GM12865 (cell line): ENCODE results near the gene DPH2.

Experiments
- DNase-seq: peaks from one replicate; pipeline ENCODE4 v3.0.0; 2010; ENCODE audit warnings: low read depth
- H3K4me3 ChIP-seq: 2 replicates; pipeline ENCODE4 v1.5.1; 2011; ENCODE audit warnings: mild to moderate bottlenecking, low read depth, low read length, control low read depth
- TF ChIP-seq, protein P1 (sequence below): IDR thresholded peaks from 2 replicates; pipeline ENCODE4 v1.5.1; 2011; ENCODE audit warnings: low read length, control low read depth, low read depth, inconsistent platforms; ENCODE audit not compliant: insufficient read depth; ENCODE audit errors: missing control alignments

DPH2 gene

DNA sequence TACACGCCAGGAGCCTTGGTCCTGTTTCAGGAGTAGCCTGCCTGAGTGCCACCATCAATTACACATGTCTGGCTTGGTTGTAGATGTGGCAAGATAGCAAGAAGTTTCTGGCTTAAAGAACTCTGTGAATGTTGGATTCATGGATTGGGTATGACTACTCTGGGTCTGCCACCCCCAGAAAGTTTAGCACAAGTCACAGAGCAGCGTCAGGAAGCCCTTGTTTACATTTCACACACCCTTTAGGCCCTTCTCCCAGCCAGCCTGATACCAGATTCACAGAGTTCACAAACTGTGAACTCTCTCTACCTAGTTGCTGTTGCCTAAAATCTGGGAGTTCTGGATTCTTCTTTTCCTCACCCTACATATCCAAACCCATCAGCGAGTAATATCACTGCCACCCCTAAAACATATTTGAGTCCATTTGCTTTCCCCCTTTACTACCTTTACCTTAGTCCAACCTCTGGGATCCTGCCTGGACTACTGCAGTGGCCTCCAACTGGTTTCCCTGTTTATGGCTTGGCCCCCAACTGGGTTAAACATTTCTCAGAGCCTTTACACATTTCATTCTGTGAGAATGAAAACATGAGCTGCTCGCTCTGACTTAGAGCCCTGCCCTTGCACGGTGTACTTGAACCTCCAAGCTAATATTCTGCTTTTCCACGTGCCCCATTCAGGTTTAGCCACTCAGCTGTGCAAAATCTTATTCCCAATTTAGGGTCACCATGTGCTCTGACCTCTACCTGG, 17.5 kb downstream of the DPH2 start:
- no peak for DNase-seq
- TF ChIP-seq, protein P1, sequence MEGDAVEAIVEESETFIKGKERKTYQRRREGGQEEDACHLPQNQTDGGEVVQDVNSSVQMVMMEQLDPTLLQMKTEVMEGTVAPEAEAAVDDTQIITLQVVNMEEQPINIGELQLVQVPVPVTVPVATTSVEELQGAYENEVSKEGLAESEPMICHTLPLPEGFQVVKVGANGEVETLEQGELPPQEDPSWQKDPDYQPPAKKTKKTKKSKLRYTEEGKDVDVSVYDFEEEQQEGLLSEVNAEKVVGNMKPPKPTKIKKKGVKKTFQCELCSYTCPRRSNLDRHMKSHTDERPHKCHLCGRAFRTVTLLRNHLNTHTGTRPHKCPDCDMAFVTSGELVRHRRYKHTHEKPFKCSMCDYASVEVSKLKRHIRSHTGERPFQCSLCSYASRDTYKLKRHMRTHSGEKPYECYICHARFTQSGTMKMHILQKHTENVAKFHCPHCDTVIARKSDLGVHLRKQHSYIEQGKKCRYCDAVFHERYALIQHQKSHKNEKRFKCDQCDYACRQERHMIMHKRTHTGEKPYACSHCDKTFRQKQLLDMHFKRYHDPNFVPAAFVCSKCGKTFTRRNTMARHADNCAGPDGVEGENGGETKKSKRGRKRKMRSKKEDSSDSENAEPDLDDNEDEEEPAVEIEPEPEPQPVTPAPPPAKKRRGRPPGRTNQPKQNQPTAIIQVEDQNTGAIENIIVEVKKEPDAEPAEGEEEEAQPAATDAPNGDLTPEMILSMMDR, result no peak
- no peak overlapping the region for H3K4me3 ChIP-seq

DNA sequence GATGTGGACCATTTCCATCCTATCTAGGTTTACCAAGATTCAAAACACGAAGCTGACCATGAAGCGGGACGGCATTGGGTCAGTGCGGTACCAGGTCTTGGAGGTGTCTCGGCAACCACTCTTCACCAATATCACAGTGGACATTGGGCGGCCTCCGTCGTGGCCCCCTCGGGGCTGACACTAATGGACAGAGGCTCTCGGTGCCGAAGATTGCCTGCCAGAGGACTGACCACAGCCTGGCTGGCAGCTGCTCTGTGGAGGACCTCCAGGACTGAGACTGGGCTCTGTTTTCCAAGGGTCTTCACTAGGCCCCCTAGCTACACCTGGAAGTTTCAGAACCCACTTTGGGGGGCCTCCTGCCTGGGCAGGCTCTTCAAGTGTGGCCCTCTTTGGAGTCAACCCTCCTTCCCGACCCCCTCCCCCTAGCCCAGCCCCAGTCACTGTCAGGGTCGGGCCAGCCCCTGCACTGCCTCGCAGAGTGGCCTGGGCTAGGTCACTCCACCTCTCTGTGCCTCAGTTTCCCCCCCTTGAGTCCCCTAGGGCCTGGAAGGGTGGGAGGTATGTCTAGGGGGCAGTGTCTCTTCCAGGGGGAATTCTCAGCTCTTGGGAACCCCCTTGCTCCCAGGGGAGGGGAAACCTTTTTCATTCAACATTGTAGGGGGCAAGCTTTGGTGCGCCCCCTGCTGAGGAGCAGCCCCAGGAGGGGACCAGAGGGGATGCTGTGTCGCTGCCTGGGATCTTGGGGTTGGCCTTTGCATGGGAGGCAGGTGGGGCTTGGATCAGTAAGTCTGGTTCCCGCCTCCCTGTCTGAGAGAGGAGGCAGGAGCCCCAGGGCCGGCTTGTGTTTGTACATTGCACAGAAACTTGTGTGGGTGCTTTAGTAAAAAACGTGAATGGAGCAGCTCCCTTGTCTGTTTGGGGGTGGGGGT, 20.7 kb downstream of the DPH2 start:
- peak overlapping the region; percentile 62 for H3K4me3 ChIP-seq
- no peak for DNase-seq
- TF ChIP-seq, protein P1, result no peak

DNA sequence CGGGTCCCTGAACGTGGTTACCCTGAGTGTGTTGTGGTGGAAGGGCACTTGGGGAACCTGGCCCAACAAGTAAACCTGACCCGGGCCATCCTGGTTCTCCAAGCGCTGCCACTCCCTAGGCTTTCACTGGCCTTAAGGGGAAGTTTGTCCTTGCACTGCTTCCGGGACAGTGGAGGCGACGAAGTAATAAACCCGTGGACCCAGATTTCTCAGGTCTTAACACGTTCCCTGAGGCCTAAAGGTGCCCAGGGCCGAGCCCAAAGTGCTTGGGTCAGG, 21.3 kb downstream of the DPH2 start:
- TF ChIP-seq, protein P1, result no peak
- peak overlapping the region; percentile 62 for H3K4me3 ChIP-seq
- no peak for DNase-seq

DNA sequence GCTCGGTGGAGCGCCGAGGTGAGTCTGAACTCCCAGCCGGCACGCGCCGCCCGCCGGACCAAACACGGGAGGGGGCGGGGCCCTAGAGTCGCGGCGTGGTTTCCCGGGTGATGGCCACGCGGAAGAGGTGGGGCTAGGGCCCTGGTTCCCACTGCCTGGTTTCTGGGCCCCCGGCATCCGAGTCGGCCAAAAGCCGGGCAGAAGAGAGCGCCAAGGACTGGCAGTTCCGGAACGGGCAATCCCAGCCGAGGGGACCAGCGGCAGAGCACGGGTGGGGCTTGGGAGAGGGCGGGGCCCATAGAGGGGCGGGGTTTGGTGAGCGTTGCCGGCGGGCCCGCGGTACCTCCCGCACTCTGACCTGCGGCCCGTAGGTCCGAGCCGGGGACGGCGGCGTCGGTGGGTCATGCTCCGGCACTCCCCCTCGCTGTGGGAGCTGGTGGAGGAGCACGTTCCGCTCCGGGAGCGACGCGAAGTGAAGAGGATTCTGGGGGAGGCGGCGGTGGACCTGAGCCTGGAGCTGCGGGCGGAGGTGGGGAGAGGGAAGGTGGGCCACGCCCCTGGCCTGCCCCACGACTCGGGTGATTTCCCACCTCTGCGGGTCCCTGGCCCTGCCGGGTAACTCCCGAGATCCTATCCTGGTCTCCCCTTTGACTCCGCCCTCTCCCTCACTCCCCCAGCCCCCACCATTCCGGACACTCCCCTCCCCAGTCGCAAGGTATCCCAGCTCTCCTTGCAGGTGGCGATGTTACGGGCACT, 21.8 kb downstream of the DPH2 start, which contains the start of gene CCDC24:
Gene CCDC24, plus strand, starts transcription at position 124 of the 756 bp plus-strand sequence. Its CDS starts 280 bp downstream, at position 404.
- peak; percentile 85 for DNase-seq
- peak within 1 kb of the TSS; percentile 62 for H3K4me3 ChIP-seq
- TF ChIP-seq, protein P1, result no peak

- TF ChIP-seq, protein P1, result no peak
- DNase-seq, result no peak
- H3K4me3 ChIP-seq, result peak overlapping the region; percentile 62
Observed at GRCh38 chr1:43992232-43992995, 22.6 kb downstream of the DPH2 start.

DNA sequence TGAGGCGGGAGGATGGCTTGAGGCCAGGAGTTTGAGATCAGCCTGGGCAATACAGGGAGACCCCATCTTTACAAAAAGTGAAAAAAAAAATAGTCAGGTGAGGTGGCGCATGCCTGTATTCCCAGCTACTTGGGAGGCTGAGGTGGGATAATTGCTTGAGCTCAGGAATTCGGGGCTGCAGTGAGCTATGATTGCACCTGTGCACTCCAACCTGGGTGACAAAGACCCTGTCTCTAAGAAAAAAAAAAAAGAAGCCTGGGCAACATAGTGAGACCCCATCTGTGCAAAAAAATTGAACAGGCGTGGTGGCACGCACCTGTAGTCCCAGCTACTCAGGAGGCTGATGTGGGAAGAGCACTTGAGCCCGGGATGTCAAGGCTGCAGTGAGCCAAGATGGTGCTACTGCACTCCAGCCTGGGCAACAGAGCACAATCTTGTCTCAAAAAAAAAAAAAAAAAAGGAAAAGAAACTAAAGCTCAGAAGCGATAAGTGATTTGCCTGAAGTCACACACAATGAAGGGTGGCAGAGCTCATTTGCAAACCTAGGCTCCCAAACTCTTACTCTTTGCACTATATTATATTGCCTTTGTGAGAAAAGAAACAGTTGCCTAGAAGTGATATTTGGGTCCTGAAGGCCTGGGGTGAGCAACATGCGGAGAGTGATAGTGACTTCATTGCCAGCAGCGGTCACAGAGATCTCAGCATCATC, 23.6 kb downstream of the DPH2 start:
- DNase-seq, result no peak
- H3K4me3 ChIP-seq, result no peak overlapping the region
- TF ChIP-seq, protein P1, result no peak
